Breast epithelium (tissue), 4 donors: ENCODE data around the gene ACVRL1. TPM values are rescaled to one million over a fixed set of nuclear protein-coding genes. Genes with fewer than 3 reads are reported as not detected.

Experiments
- DNase-seq, 2 donors: peaks; one replicate each; pipeline ENCODE4 v3.0.0-alpha.2; 2019; ENCODE audit warnings: low spot score in 2 of 2
- H3K27ac ChIP-seq, 2 donors: fragments of 200-600 bp; sonication (generic) in 1 of 2; one replicate each; pipeline ENCODE4 v1.5.1; 2016 to 2019; ENCODE audit warnings: mild to moderate bottlenecking in 1 of 2
- H3K27me3 ChIP-seq, 2 donors: fragments of 200-600 bp; sonication (generic) in 1 of 2; one replicate each; pipeline versions ENCODE4 v1.5.1 to v1.6.0; 2017 to 2019; ENCODE audit warnings: control low read depth in 1 of 2, mild to moderate bottlenecking in 1 of 2
- H3K36me3 ChIP-seq: fragments of 200-600 bp; one replicate; pipeline ENCODE4 v1.5.1; 2019
- H3K4me1 ChIP-seq, 2 donors: fragments of 200-600 bp; sonication (generic); one replicate each; pipeline ENCODE4 v1.5.1; 2016 to 2019; ENCODE audit warnings: control low read depth in 1 of 2
- H3K4me3 ChIP-seq, 3 donors: fragments of 200-600 bp; sonication (generic); 1 replicate in 2 of 3; 2 replicates in 1 of 3; pipeline ENCODE4 v1.5.1; 2016 to 2019; ENCODE audit warnings: mild to moderate bottlenecking in 3 of 3, moderate library complexity in 2 of 3
- H3K9me3 ChIP-seq, 2 donors: fragments of 200-600 bp; sonication (generic) in 1 of 2; one replicate each; pipeline ENCODE4 v1.5.1; 2016 to 2019; ENCODE audit warnings: control low read depth in 1 of 2
- POLR2A ChIP-seq: fragments of 450-650 bp; IDR thresholded peaks from one replicate; pipeline ENCODE4 v1.6.1; 2016; ENCODE audit warnings: antibody characterized with exemption, mild to moderate bottlenecking, moderate library complexity
- POLR2AphosphoS5 ChIP-seq, 3 donors: sonication (generic); formaldehyde crosslinking; IDR thresholded peaks; one replicate each; pipeline ENCODE4 v1.6.1; 2017; ENCODE audit warnings: antibody characterized with exemption in 3 of 3
- intact Hi-C: fragments of 100-400 bp; cut with DNase I; formaldehyde crosslinking; loops from one replicate; pipeline ENCODE4 v1.15.1; 2023; ENCODE audit warnings: low total_unique reads
- total RNA-seq, 3 donors: library from RNA; depleted of rRNA; stranded (reverse); fragments of >200 nt; gene quantifications; one replicate each; pipeline ENCODE4 v1.1.0, GENCODE V29; 2016
- TF ChIP-seq, protein P1 (sequence below), 3 donors: fragments of 450-650 bp; IDR thresholded peaks; one replicate each; pipeline ENCODE4 v1.5.1; 2016 to 2017; ENCODE audit warnings: antibody characterized with exemption in 3 of 3, mild to moderate bottlenecking in 3 of 3, moderate library complexity in 3 of 3

The ACVRL1 gene
- total RNA-seq, 3 donors from 2014 or later, result 24.7 to 274 (median 109) TPM

DNA sequence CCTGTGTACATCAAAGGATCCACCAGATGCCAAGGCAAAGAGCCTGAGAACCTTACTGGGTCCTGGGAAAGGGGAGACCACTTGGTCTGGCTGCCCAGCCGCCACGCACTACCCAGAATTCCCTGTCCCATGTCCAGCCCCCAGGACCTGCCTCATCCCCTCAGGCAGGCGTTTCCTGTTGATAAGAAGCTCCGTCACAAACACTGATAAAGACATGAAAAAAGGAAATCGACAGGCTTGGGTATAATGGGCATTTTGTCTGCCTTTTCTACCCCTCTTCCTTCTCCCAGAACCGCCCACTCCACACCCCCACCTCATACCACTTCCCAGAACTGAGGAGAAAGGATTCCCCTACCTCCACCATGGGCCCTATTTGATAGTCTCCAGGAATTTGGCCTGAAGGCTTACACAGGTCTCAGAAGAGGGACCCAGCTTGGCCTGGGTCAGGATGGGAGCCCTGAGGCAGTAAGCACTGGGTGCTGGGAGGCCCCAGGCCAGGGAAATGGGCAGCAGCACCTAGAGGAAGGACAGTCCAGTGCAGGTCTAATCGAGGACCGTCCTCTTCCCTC, 18.8 kb downstream of the ACVRL1 start:
- intact Hi-C loops, result no loop called here
- no peak for TF ChIP-seq POLR2AphosphoS5 (IDR thresholded peaks at IDR 0.05)
- TF ChIP-seq POLR2A, result no peak
- TF ChIP-seq, protein P1, sequence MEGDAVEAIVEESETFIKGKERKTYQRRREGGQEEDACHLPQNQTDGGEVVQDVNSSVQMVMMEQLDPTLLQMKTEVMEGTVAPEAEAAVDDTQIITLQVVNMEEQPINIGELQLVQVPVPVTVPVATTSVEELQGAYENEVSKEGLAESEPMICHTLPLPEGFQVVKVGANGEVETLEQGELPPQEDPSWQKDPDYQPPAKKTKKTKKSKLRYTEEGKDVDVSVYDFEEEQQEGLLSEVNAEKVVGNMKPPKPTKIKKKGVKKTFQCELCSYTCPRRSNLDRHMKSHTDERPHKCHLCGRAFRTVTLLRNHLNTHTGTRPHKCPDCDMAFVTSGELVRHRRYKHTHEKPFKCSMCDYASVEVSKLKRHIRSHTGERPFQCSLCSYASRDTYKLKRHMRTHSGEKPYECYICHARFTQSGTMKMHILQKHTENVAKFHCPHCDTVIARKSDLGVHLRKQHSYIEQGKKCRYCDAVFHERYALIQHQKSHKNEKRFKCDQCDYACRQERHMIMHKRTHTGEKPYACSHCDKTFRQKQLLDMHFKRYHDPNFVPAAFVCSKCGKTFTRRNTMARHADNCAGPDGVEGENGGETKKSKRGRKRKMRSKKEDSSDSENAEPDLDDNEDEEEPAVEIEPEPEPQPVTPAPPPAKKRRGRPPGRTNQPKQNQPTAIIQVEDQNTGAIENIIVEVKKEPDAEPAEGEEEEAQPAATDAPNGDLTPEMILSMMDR (IDR thresholded peaks at IDR 0.05), result no peak
- Histone ChIP-seq H3K9me3 (no peaks in the 10 kb centered on the region), H3K4me1 (peaks cover 0 to 3% of the 10 kb centered on the region in 2 donors), H3K27me3 (no peaks in the 10 kb centered on the region), H3K27ac (no peak overlapping the region), H3K36me3 (no peaks in the 10 kb centered on the region), H3K4me3 (no peak overlapping the region)
- peak in 1 of 2 donors; percentile 45 for DNase-seq

DNA sequence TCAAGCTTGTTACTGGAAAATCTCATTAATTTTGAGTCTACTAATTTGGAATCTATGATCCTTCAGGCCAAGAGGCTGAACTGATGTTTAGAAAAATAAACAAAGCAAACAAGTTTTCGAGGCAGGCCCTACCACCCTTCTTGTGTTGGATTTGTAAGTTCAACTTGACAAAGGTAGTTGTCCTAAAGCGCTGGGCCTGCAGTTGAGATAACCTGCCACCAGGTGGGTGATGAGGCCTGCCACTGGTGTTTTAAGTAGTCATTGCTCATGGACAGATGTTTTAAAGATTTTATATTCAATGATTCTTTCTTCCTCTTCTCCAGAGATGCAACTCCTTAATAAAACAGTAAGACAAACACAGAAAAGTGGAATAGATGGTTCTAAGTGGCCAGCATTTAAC, 19.4 kb downstream of the ACVRL1 start:
- TF ChIP-seq POLR2AphosphoS5 (IDR thresholded peaks at IDR 0.05) (no peak), POLR2A (no peak)
- TF ChIP-seq, protein P1 (IDR thresholded peaks at IDR 0.05), result peak in 2 of 3 donors; percentile 46 to 52
- peak in 1 of 2 donors; percentile 52 for DNase-seq
- Histone ChIP-seq H3K27me3 (no peaks in the 10 kb centered on the region), H3K4me1 (peaks cover 0 to 3% of the 10 kb centered on the region in 2 donors), H3K4me3 (no peak overlapping the region), H3K9me3 (no peaks in the 10 kb centered on the region), H3K36me3 (no peaks in the 10 kb centered on the region), H3K27ac (no peak overlapping the region)
- intact Hi-C loops, result no loop called here

DNA sequence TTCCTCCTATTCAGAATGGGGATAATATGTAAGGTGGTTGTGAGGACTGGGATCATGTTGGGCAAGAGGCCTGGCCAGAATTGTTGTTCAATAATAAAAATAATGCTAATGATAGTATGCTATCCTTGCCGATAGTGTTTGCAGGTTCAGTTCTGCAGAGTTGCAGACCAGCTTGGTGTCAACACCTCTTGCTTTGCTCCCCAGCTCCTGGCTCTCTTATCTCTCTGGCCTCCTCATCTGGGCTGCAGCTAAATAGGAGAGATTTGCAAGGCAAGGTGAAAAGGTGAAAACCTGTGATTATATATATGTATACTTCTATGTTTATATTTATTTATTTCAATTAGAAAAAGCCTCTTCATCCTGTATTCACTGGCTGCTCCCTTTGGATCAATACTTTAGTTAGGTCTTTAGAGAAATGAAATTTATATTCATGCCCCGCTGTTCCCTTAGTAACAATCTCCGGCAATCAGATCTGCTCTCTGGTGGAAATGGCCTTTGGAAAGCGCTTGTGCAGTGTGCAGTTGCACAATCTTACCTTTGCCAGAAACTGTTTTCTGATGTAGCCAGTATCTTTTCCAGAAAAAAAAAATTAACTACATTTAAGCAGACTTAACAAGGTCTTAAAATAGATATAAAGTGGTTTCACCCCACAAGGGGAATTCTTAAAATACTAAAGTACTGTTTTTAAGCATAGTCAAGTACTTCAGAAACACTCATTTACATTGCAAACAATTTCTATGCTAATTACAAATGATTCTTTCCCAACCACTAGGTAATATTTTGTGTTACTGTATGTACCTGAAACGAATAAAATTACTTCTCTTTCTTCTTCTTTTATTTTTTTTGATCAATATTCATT, 25.1 kb downstream of the ACVRL1 start:
- Histone ChIP-seq H3K36me3 (no peaks in the 10 kb centered on the region), H3K4me1 (no peaks in the 10 kb centered on the region), H3K27me3 (no peaks in the 10 kb centered on the region), H3K9me3 (no peaks in the 10 kb centered on the region), H3K4me3 (no peak overlapping the region), H3K27ac (no peak overlapping the region)
- no peak for TF ChIP-seq POLR2A
- TF ChIP-seq POLR2AphosphoS5 (IDR thresholded peaks at IDR 0.05), result no peak
- TF ChIP-seq, protein P1 (IDR thresholded peaks at IDR 0.05), result no peak
- DNase-seq, result no peak
- intact Hi-C loops, result no loop called here

DNA sequence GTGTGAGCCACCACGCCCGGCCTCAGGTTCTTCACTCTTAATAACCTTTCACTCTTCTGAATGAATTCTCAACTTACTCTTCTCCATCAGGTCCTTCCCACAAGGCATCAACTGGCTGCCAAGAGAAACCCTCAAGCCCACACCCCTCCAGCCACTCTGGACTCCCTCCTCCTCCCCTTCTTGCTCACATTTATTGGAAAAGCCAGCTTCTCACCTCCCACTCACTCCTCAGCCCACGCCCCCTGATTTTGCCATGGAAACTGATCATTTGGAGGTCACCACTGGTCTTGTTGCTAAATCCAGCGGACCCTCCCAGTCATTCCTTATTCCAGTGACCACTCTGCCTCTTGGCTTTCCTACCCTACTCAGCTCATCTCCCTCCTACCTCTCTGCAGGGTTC, 26.8 kb downstream of the ACVRL1 start:
- no peaks in the 10 kb centered on the region for H3K36me3 ChIP-seq
- no peak overlapping the region for H3K4me3 ChIP-seq
- TF ChIP-seq, protein P1 (IDR thresholded peaks at IDR 0.05), result no peak
- TF ChIP-seq POLR2A (no peak), POLR2AphosphoS5 (IDR thresholded peaks at IDR 0.05) (no peak)
- no peaks in the 10 kb centered on the region for H3K4me1 ChIP-seq
- H3K27me3 ChIP-seq, result no peaks in the 10 kb centered on the region
- intact Hi-C loops, result no loop called here
- no peaks in the 10 kb centered on the region for H3K9me3 ChIP-seq
- DNase-seq, result peak in 1 of 2 donors; percentile 14
- H3K27ac ChIP-seq, result no peak overlapping the region

DNA sequence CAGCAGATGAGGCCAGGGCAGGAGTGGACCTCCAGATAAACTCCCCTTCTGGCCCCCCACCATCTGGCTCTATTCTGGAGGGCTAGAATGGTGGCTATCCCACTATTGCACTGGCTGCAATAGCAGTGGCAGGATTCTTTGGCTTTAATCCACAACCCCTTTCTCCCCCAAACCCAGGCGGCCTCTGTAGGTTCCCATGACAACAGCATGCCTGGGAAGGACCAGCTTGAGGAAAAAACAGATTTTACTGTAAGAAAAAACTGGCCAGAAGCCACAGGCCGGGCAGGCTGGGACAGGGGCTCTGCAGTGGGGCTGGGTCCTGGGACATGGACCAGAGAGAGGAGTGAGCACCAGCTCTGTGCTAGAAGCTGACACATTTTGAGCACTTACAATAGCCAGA, 30.6 kb downstream of the ACVRL1 start:
- no peak for DNase-seq
- TF ChIP-seq POLR2A (no peak), POLR2AphosphoS5 (IDR thresholded peaks at IDR 0.05) (no peak)
- TF ChIP-seq, protein P1 (IDR thresholded peaks at IDR 0.05), result no peak
- no peak overlapping the region for H3K4me3 ChIP-seq
- intact Hi-C loops, result no loop called here
- H3K4me1 ChIP-seq, result no peaks in the 10 kb centered on the region
- no peaks in the 10 kb centered on the region for H3K9me3 ChIP-seq
- no peaks in the 10 kb centered on the region for H3K36me3 ChIP-seq
- no peak overlapping the region for H3K27ac ChIP-seq
- no peaks in the 10 kb centered on the region for H3K27me3 ChIP-seq
